Neural cell (in vitro differentiated cells): ENCODE measurements around the gene HDAC10. TPM values are rescaled to one million over a fixed set of nuclear protein-coding genes. Genes with fewer than 3 reads are reported as not detected.

Source experiments
- H2AFZ ChIP-seq: fragments of 200-600, 300-800 bp; sonication (generic), shearing (Covaris generic); 2 replicates; pipeline ENCODE4 v1.6.0; 2014; ENCODE audit warnings: low read depth, mild to moderate bottlenecking, antibody characterized with exemption, low read length, moderate library complexity
- H3F3A ChIP-seq: fragments of 200-600 bp; shearing (Covaris generic); 2 replicates; pipeline ENCODE4 v1.6.1; 2016; ENCODE audit warnings: mild to moderate bottlenecking, moderate library complexity, mixed read lengths, antibody characterized with exemption, low read length; ENCODE audit not compliant: insufficient read depth, poor library complexity, severe bottlenecking
- H3K27ac ChIP-seq: fragments of 200-600, 300-800 bp; sonication (generic), shearing (Covaris generic); 2 replicates; pipeline ENCODE4 v1.5.1; 2014; ENCODE audit warnings: mild to moderate bottlenecking, low read length, moderate library complexity
- H3K27me3 ChIP-seq: fragments of 300-800, 200-600 bp; sonication (generic), shearing (Covaris generic); 2 replicates; pipeline ENCODE4 v1.6.0; 2014; ENCODE audit warnings: mild to moderate bottlenecking, low read depth, low read length, moderate library complexity; ENCODE audit not compliant: insufficient read depth
- H3K36me3 ChIP-seq: fragments of 300-800, 200-600 bp; sonication (generic), shearing (Covaris generic); 2 replicates; pipeline ENCODE4 v1.5.1; 2014; ENCODE audit warnings: mild to moderate bottlenecking, antibody characterized with exemption, low read length, moderate library complexity; ENCODE audit not compliant: insufficient read depth
- H3K4me2 ChIP-seq: fragments of 300-800, 200-600 bp; sonication (generic), shearing (Covaris generic); 2 replicates; pipeline ENCODE4 v1.6.0; 2014; ENCODE audit warnings: mild to moderate bottlenecking, low read length
- H3K4me3 ChIP-seq: fragments of 300-800, 200-600 bp; sonication (generic), shearing (Covaris generic); 2 replicates; pipeline ENCODE4 v1.5.1; 2014; ENCODE audit warnings: mild to moderate bottlenecking, low read length, moderate library complexity
- H3K79me2 ChIP-seq: fragments of 200-600 bp; shearing (Covaris generic); replicated peaks from 2 replicates; pipeline ENCODE4 v1.6.0; 2014; ENCODE audit warnings: mild to moderate bottlenecking, low read length, moderate library complexity; ENCODE audit not compliant: insufficient read depth
- H3K9ac ChIP-seq: fragments of 300-800, 200-600 bp; sonication (generic), shearing (Covaris generic); 2 replicates; pipeline ENCODE4 v1.6.1; 2016; ENCODE audit warnings: mild to moderate bottlenecking, low read length, mixed read lengths
- H3K9me2 ChIP-seq: fragments of 200-600 bp; shearing (Covaris generic); 2 replicates; pipeline ENCODE4 v1.6.1; 2016; ENCODE audit warnings: mild to moderate bottlenecking, low read length, mixed read lengths; ENCODE audit not compliant: insufficient read depth
- H3K9me3 ChIP-seq: fragments of 200-600, 300-800 bp; sonication (generic), shearing (Covaris generic); 2 replicates; pipeline ENCODE4 v1.6.1; 2016; ENCODE audit warnings: mild to moderate bottlenecking, mixed run types, low read length, moderate library complexity, mixed read lengths
- H4K20me1 ChIP-seq: fragments of 200-600 bp; shearing (Covaris generic); 2 replicates; pipeline ENCODE4 v1.6.1; 2016; ENCODE audit warnings: mild to moderate bottlenecking, mixed run types; ENCODE audit not compliant: insufficient read depth
- CTCF ChIP-seq: fragments of 450-650 bp; IDR thresholded peaks from 2 replicates; pipeline ENCODE4 v1.5.1; 2014; ENCODE audit warnings: antibody characterized with exemption, mild to moderate bottlenecking, moderate library complexity; ENCODE audit not compliant: poor library complexity, severe bottlenecking
- EP300 ChIP-seq: fragments of 450-650 bp; conservative IDR thresholded peaks from 2 replicates; pipeline ENCODE4 v1.6.1; 2014; ENCODE audit warnings: antibody characterized with exemption, mild to moderate bottlenecking, moderate library complexity; ENCODE audit not compliant: poor library complexity, severe bottlenecking
- EZH2 ChIP-seq: fragments of 200-600, 300-800 bp; shearing (Covaris generic), sonication (generic); IDR thresholded peaks from 2 replicates; pipeline ENCODE4 v1.6.1; 2014; ENCODE audit warnings: antibody characterized with exemption, low read length, borderline replicate concordance, mild to moderate bottlenecking; ENCODE audit not compliant: insufficient read depth, poor library complexity, severe bottlenecking
- MXI1 ChIP-seq: fragments of 450-650 bp; conservative IDR thresholded peaks from 2 replicates; pipeline ENCODE4 v1.6.1; 2014; ENCODE audit warnings: antibody characterized with exemption, mild to moderate bottlenecking; ENCODE audit not compliant: poor library complexity, severe bottlenecking
- POLR2AphosphoS5 ChIP-seq: IDR thresholded peaks from 2 replicates; pipeline ENCODE4 v1.6.1; 2012
- RAD21 ChIP-seq: fragments of 450-650 bp; conservative IDR thresholded peaks from 2 replicates; pipeline ENCODE4 v1.6.1; 2014; ENCODE audit warnings: antibody characterized with exemption, mild to moderate bottlenecking, moderate library complexity
- REST ChIP-seq: IDR thresholded peaks from 2 replicates; pipeline ENCODE4 v1.6.1; 2012; ENCODE audit warnings: borderline replicate concordance
- SMC3 ChIP-seq: fragments of 450-650 bp; conservative IDR thresholded peaks from 2 replicates; pipeline ENCODE4 v1.6.1; 2014; ENCODE audit warnings: antibody characterized with exemption, mild to moderate bottlenecking, moderate library complexity; ENCODE audit not compliant: poor library complexity
- TAF1 ChIP-seq: IDR thresholded peaks from 2 replicates; pipeline ENCODE4 v1.6.1; 2012; ENCODE audit warnings: low read depth
- polyA plus RNA-seq: library from polyadenylated mRNA; depleted of rRNA; stranded (reverse); fragments of >200 nt; gene quantifications from 2 replicates; pipeline ENCODE4 v1.2.3, GENCODE V29; 2014

Gene HDAC10
- polyA plus RNA-seq, 1 donor from 2014 or later, result 39.1 TPM

- no peak overlapping the region for H2AFZ ChIP-seq
- H3K9me2 ChIP-seq, result no peaks in the 10 kb centered on the region
- H3K9ac ChIP-seq, result no peak overlapping the region
- no peaks in the 10 kb centered on the region for H3F3A ChIP-seq
- no peak overlapping the region for H3K4me2 ChIP-seq
- TF ChIP-seq TAF1, result no peak
- H3K9me3 ChIP-seq, result no peaks in the 10 kb centered on the region
- H3K27ac ChIP-seq, result no peak overlapping the region
- no peaks in the 10 kb centered on the region for H3K36me3 ChIP-seq
- H4K20me1 ChIP-seq, result no peaks in the 10 kb centered on the region
- H3K27me3 ChIP-seq, result no peaks in the 10 kb centered on the region
- no peak overlapping the region for H3K4me3 ChIP-seq
- peaks cover 5% of the 10 kb centered on the region for H3K79me2 ChIP-seq
These were observed 35.2 kb upstream of the HDAC10 start for GRCh38 chr22:50286275-50286674.

- Histone ChIP-seq H4K20me1 (no peaks in the 10 kb centered on the region), H3K27ac (no peak overlapping the region), H3K4me3 (no peak overlapping the region), H3K4me2 (no peak overlapping the region), H3K27me3 (no peaks in the 10 kb centered on the region), H3K36me3 (no peaks in the 10 kb centered on the region), H3K9me3 (no peaks in the 10 kb centered on the region), H3K9ac (no peak overlapping the region), H3K9me2 (no peaks in the 10 kb centered on the region), H2AFZ (no peak overlapping the region), H3K79me2 (peaks cover 3% of the 10 kb centered on the region), H3F3A (no peaks in the 10 kb centered on the region)
- TF ChIP-seq CTCF (no peak), REST (no peak), TAF1 (no peak), EZH2 (no peak), EP300 (no peak)
These were observed 34.6 kb upstream of the HDAC10 start for GRCh38 chr22:50285568-50286229.

GRCh38 chr22:50284479-50284878 lies 33.4 kb upstream of the HDAC10 start:
- Histone ChIP-seq H3K27ac (no peak overlapping the region), H2AFZ (no peak overlapping the region), H3K27me3 (no peaks in the 10 kb centered on the region), H3F3A (no peaks in the 10 kb centered on the region), H3K4me3 (no peak overlapping the region), H4K20me1 (no peaks in the 10 kb centered on the region), H3K9me3 (no peaks in the 10 kb centered on the region), H3K4me2 (no peak overlapping the region), H3K36me3 (no peaks in the 10 kb centered on the region), H3K9me2 (no peaks in the 10 kb centered on the region), H3K9ac (no peak overlapping the region), H3K79me2 (peaks cover 3% of the 10 kb centered on the region)
- TF ChIP-seq TAF1 (no peak), EP300 (no peak), CTCF (no peak), RAD21 (no peak), EZH2 (no peak), POLR2AphosphoS5 (no peak), SMC3 (no peak), REST (no peak), MXI1 (no peak)
